Activated B cell treated with CpG ODN at 0.5 μM for 24 hours (primary cell): ENCODE data around the gene FBXO15. TPM values are rescaled to one million over a fixed set of nuclear protein-coding genes. Genes with fewer than 3 reads are reported as not detected.
A peak's percentile ranks its signal among the peaks of the same experiment; 100 is the strongest.

ENCODE experiments used
- ATAC-seq: fragments of 200-7000 bp; cut with Tn5 transposase; one replicate; pipeline ENCODE4 v1.10.0; 2021; ENCODE audit warnings: low read depth, mild to moderate bottlenecking, moderate library complexity
- CTCF ChIA-PET: fragments of 350-600 bp; sonication (Branson Sonifier 250); formaldehyde crosslinking; loops from one replicate; lab custom pipeline; 2021; ENCODE audit warnings: antibody characterized with exemption; lab: Charles Lee
- POLR2A ChIA-PET: fragments of 350-600 bp; sonication (Branson Sonifier 250); formaldehyde crosslinking; loops from one replicate; lab custom pipeline; 2021; ENCODE audit warnings: antibody characterized with exemption; lab: Charles Lee
- DNase-seq: peaks from one replicate; pipeline ENCODE4 v3.0.0; 2022
- H3K27ac Mint-ChIP-seq: one replicate; pipeline ENCODE4 v1.8.0; 2020; ENCODE audit warnings: mixed read lengths
- H3K27me3 Mint-ChIP-seq: one replicate; pipeline ENCODE4 v1.8.0; 2021; ENCODE audit warnings: mixed read lengths
- H3K36me3 Mint-ChIP-seq: one replicate; pipeline ENCODE4 v1.8.0; 2021; ENCODE audit warnings: low read depth, mixed read lengths
- H3K4me1 Mint-ChIP-seq: one replicate; pipeline ENCODE4 v1.8.0; 2021; ENCODE audit warnings: mixed read lengths
- H3K4me3 Mint-ChIP-seq: one replicate; pipeline ENCODE4 v1.8.0; 2020; ENCODE audit warnings: mild to moderate bottlenecking, mixed read lengths
- H3K9me3 Mint-ChIP-seq: one replicate; pipeline ENCODE4 v1.8.0; 2020; ENCODE audit warnings: mixed read lengths
- intact Hi-C: fragments of 100-400 bp; cut with micrococcal nuclease; formaldehyde crosslinking; loops from one replicate; pipeline ENCODE4 v1.15.1; 2024
- total RNA-seq: library from RNA; stranded (reverse); gene quantifications from 2 replicates; pipeline ENCODE4 v1.2.3, GENCODE V29; 2022
- TF ChIP-seq, protein P1 (sequence below): fragments of 200-600 bp; IDR thresholded peaks from one replicate; pipeline ENCODE4 v1.8.0; 2022; ENCODE audit warnings: antibody characterized with exemption, mild to moderate bottlenecking

The FBXO15 gene
- total RNA-seq, 1 donor from 2014 or later, result 0.69 TPM

DNA sequence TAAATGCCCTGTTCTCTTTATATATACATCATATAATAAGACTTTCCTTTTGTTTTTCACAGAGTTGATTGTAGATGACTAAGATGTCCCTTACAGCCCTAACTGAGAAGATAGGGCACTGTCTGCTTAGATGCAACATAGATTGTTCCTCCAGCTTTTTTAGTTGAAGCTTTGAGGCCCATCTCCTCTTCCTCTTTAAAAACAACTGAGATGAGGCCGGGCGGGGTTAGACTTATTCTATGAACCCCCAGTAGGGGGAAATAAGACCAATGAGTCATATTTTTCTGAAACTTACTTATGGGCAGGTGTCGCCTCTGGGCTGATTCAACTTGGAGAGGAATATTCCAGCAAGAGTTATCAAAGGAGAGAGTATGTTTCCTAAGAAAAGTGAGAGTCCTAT, 84.6 kb downstream of the FBXO15 start:
- POLR2A ChIA-PET, result interaction anchor here (0.6 to 3.6 kb wide), 3 partner anchors 20 to 1146 kb away, joined by 3 to 24 read pairs (median 4); partner anchors contain the start of gene PTGR3
- Mint-ChIP-seq H3K27ac (peak overlapping the region; percentile 85), H3K4me1 (peaks cover 57% of the 10 kb centered on the region), H3K9me3 (no peaks in the 10 kb centered on the region), H3K36me3 (no peaks in the 10 kb centered on the region), H3K27me3 (peaks cover 9% of the 10 kb centered on the region), H3K4me3 (peak overlapping the region; percentile 12)
- ATAC-seq (peak; percentile 76), DNase-seq (no peak)
- intact Hi-C loops, result loop anchor here (1.0 to 5.0 kb wide), 5 partner anchors 20 to 434 kb away; partner anchors contain the start of genes CNDP2 and TIMM21
- CTCF ChIA-PET, result interaction anchor here (1.3 to 2.5 kb wide), 3 partner anchors 20 to 23 kb away, joined by 4 to 11 read pairs (median 7); no protein-coding TSS in a partner anchor
- TF ChIP-seq, protein P1, sequence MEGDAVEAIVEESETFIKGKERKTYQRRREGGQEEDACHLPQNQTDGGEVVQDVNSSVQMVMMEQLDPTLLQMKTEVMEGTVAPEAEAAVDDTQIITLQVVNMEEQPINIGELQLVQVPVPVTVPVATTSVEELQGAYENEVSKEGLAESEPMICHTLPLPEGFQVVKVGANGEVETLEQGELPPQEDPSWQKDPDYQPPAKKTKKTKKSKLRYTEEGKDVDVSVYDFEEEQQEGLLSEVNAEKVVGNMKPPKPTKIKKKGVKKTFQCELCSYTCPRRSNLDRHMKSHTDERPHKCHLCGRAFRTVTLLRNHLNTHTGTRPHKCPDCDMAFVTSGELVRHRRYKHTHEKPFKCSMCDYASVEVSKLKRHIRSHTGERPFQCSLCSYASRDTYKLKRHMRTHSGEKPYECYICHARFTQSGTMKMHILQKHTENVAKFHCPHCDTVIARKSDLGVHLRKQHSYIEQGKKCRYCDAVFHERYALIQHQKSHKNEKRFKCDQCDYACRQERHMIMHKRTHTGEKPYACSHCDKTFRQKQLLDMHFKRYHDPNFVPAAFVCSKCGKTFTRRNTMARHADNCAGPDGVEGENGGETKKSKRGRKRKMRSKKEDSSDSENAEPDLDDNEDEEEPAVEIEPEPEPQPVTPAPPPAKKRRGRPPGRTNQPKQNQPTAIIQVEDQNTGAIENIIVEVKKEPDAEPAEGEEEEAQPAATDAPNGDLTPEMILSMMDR, result no peak

DNA sequence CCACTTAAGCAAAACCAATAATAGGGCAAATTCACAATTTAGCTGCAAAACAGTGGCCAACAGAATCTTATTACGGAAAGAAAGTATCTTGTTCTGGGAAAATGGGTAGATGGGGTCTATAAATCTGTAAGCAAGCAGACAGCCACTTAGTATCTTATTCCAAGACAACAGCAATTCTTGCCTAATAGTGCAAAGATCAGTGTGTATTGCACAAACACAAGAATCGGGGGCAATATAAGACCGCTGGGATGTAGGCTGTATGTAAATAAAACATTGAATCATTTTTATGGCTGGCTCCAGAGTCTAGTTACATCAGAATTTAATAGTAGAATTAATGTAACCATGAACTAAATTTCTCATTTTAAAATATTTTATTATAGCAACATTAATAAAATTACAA, 85.6 kb downstream of the FBXO15 start:
- no peak for ATAC-seq
- H3K36me3 Mint-ChIP-seq, result no peaks in the 10 kb centered on the region
- TF ChIP-seq, protein P1, result no peak
- CTCF ChIA-PET, result interaction anchor here (1.0 to 2.5 kb wide), 2 partner anchors 8 to 21 kb away, joined by 3 to 11 read pairs; no protein-coding TSS in a partner anchor
- H3K27ac Mint-ChIP-seq, result no peak overlapping the region
- peaks cover 57% of the 10 kb centered on the region for H3K4me1 Mint-ChIP-seq
- peaks cover 9% of the 10 kb centered on the region for H3K27me3 Mint-ChIP-seq
- POLR2A ChIA-PET, result no interaction called here
- no peaks in the 10 kb centered on the region for H3K9me3 Mint-ChIP-seq
- no peak for DNase-seq
- no peak overlapping the region for H3K4me3 Mint-ChIP-seq
- intact Hi-C loops, result loop anchor here (2.0 to 5.0 kb wide), 2 partner anchors 21 to 435 kb away; partner anchors contain the start of gene CNDP2

DNA sequence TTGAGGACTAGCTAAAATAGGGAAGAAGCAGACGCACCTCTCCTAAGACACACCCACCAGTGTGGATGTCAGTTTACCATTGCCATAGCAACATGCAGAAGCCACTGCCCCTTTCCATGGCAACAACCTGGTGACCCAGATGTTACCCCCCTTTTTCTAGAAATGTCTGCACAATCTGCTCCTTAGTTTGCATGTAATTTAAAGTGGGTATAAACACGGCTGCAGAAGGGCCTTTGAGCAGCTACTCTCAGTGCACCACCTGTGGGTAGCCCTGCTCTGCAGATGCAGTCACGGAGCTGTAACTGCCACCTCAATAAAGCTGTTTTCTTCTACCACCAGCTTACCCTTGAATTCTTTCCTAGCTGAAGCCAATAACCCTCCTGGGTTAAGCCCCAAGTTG, 87.1 kb downstream of the FBXO15 start:
- Mint-ChIP-seq H3K36me3 (no peaks in the 10 kb centered on the region), H3K9me3 (peaks cover 2% of the 10 kb centered on the region), H3K4me1 (peaks cover 44% of the 10 kb centered on the region), H3K27me3 (peaks cover 9% of the 10 kb centered on the region), H3K27ac (peak overlapping the region; percentile 76), H3K4me3 (no peak overlapping the region)
- ChIA-PET POLR2A (no interaction called here), CTCF (interaction anchor here (1.0 kb wide), 1 partner anchor 22 kb away, joined by 5 read pairs; no protein-coding TSS in a partner anchor)
- ATAC-seq (no peak), DNase-seq (no peak)
- intact Hi-C loops, result loop anchor here (5.0 kb wide), 1 partner anchor 437 kb away; the partner anchor contains the start of gene CNDP2
- TF ChIP-seq, protein P1, result no peak

DNA sequence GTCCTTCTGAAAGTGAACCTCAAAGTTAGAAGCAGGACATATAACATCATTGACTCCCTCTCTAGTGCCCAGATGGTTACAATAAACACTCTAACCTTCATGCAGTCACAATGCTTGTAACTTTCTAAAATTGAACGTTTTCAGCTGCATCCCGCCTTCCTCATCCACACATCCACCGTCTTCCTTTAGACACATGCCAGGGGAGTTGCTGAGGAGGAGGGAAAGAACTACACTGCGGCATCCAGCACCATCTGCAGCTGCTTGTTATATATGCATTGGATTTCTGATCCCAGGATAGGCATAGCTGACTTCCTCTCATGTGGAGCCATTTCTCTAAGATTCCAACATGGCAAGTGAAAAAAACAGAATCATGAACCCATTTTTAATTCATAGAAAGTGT, 96.8 kb downstream of the FBXO15 start:
- DNase-seq (no peak), ATAC-seq (no peak)
- Mint-ChIP-seq H3K4me3 (no peak overlapping the region), H3K27ac (no peak overlapping the region), H3K36me3 (no peaks in the 10 kb centered on the region), H3K4me1 (no peaks in the 10 kb centered on the region), H3K9me3 (peaks cover 4% of the 10 kb centered on the region), H3K27me3 (peaks cover 3% of the 10 kb centered on the region)
- TF ChIP-seq, protein P1, result no peak
- ChIA-PET CTCF (no interaction called here), POLR2A (no interaction called here)
- intact Hi-C loops, result no loop called here

DNA sequence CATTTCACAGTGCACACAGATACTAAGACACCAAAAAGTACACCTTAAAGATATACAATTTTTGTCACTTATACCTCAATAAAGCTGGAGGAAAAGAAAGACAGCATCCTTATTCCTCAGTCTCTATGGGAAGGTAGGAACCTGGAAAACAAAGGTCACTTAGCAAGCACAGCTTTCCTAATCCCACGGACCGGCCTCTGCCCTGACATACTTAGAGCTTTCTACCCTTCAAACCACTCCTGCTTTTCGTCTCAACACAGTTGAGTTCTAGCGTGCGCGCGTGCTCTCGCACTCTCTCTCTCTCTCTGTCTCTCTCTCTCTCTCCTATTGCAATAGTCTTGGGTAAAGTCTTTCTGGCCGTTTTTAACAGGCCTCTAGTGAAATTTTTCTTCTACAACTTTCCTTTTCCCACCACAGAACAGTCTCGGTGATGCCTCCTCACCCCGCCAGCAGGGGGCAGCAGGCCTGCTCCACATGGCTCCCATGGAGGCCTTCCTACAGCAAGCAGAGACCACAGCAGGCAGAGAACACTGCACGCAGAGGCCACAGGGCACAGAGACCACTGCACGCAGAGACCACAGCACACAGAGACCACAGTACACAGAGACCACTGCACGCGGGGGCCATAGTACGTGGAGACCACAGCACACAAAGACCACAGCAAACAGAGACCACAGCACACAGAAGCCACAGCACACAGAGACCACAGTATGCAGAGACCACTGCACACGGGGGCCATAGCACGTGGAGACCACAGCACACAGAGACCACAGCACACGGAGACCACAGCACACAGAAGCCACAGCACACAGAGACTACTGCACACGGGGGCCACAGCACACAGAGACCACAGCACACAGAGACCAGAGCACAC, 106.9 kb downstream of the FBXO15 start:
- Mint-ChIP-seq H3K9me3 (no peaks in the 10 kb centered on the region), H3K27me3 (no peaks in the 10 kb centered on the region), H3K27ac (no peak overlapping the region), H3K36me3 (no peaks in the 10 kb centered on the region), H3K4me1 (peaks cover 16% of the 10 kb centered on the region), H3K4me3 (no peak overlapping the region)
- ChIA-PET POLR2A (no interaction called here), CTCF (interaction anchor here (1.0 to 2.3 kb wide), 7 partner anchors 22 to 452 kb away, joined by 4 to 14 read pairs (median 7); no protein-coding TSS in a partner anchor)
- DNase-seq (peak; percentile 49), ATAC-seq (peak; percentile 69)
- TF ChIP-seq, protein P1, result no peak
- intact Hi-C loops, result loop anchor here (1.0 kb wide), 4 partner anchors 23 to 302 kb away; no protein-coding TSS in a partner anchor
